ENCODE measurements around the gene COL13A1.

The COL13A1 gene

DNA sequence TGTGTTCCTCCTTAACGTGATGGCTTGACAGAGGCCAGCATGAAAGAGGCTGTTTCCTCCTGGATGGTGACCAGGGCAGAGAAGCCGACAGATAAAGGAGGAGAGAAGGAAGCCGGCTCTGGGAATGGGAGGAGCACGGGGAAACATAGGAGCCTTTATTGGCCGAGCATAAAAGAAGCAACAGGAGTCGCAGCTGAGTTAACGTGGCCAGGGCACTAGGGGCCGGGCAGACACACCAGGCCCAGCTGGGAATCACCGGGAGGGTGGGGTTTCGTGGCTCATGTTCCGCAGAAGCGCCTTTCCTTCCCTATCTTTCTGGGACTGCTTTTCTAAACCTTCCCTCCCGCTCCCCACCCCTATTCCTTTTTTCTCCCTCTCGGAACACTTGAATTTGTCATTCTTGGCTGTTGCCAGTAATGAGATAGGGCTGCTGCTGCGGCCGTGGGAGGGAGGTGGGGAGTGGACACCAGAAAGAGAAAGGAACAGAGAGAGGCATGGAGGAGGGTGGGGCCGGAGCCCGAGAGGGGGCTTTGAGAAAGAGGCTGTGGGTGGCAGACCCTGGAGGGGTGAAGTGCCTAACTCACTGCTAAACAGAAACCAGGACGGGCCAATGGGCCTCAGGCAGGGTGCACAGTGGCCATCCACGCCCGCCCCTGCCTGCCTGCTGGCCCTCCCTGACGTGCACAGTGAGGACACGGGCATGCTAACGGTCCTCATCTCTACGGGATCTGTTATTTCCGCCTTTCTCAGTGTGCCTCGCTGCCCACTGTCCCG is 65.2 kb downstream of the COL13A1 start:
- DNase-seq (ENCODE audit: low read depth in 2 of 2), result no peak

GRCh38 chr10:69867699-69868558 is 66.2 kb downstream of the COL13A1 start:
- DNase-seq (ENCODE audit: low read depth in 2 of 2), result no peak

DNA sequence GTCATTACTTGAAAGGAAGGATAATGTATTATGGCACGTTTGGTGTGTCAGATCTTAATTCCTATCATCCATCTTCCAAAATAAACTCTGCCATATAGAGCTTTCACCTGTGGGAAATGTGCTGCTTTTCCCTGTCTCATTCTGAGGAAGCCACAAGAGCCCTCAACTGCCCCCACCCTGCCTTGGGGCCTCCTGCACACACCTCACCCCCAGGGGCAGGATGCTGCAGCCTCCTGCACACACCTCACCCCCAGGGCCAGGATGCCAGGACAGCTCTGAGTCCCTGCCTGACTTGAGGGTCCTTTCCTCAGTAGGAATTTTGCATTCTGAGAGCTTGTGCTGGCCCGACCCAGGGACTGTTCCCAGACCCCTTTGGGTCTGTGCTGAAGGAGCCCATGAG is 67.1 kb downstream of the COL13A1 start:
- no peak for DNase-seq (ENCODE audit: low read depth in 2 of 2)

DNA sequence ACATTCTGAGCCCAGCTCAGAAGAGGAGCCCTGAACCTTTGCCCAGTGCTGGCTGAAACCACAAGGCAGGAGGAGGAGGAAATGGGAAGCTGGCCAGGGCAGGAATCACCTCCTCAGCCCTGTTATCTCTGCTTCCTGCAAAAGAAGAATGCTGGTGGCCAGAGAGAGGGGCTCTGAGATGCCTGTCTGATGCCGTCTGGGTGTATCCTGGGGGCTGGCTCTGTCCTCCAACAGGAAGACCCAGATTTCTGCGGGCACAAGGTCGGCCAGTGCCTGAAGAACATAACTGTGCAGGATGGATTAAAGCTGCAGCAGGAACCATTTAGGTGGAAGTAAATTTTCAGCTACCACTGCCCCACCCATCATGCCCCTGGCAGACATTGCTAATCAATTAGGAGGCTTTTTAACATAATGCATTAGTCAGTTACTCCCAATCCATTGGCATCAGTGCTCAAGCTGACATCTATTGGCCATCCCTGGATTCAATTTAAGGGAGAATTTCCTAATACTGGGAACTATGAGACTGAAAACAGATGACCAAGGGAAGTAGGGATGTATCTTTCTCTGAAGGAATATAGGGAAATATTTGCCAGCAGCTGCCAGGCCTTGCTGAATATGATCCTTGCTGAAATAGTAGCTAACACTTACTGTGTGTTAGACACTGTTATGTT is 67.7 kb downstream of the COL13A1 start:
- DNase-seq (ENCODE audit: low read depth in 2 of 2), result no peak

DNA sequence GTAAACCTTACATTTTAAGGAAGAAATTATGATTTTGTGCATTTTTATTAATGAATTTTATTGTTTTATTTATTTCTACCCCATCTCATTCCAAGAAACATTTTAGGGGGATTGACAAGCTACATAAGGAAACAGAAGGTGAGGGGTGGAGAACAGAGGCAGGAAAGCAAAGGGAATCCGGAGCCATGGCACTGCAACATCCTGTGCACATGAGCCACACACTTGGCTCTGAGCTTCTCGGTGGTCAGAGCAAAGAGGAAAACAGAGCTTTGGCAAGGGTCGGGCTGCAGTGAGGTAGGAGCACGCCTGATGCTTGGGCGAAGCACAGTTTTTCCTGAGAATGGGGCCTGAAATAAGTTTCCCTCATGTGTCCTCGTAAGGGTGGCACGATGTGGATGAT is 68.9 kb downstream of the COL13A1 start:
- DNase-seq (ENCODE audit: low read depth in 2 of 2), result no peak

- DNase-seq (ENCODE audit: low read depth in 2 of 2), result no peak
Observed at GRCh38 chr10:69871074-69871473, 69.4 kb downstream of the COL13A1 start.

GRCh38 chr10:69872323-69872722 is 70.6 kb downstream of the COL13A1 start:
- no peak for DNase-seq (ENCODE audit: low read depth in 2 of 2)

DNA sequence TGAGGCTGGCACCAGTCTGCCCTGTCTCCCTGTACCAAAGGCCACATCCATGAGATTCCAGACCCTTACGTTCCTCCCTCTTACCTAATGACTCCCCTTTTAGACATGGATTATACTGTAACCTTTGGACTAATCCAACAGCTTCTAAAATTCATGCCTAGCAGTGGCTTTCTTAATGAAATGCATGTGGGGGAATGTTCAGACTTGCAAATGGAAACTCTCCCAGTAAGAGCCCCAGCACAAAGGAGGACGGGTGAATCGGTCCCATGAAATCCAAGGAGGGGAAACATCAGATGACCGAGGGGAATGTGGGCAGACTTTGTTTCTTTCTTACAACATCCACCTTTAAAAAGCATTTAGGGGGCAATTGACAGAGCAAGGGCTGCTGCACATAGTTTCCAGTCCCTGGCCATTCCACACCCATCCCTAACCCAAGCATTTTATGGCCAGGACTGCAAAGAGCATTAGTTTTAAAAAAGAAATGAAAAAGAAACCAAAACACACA is 71.5 kb downstream of the COL13A1 start:
- no peak for DNase-seq (ENCODE audit: low read depth in 2 of 2)

GRCh38 chr10:69874449-69874848 is 72.7 kb downstream of the COL13A1 start:
- DNase-seq (ENCODE audit: low read depth in 2 of 2), result no peak

GRCh38 chr10:69875856-69876255 is 74.2 kb downstream of the COL13A1 start:
- no peak for DNase-seq (ENCODE audit: low read depth in 2 of 2)

GRCh38 chr10:69876286-69876685 is 74.6 kb downstream of the COL13A1 start:
- no peak for DNase-seq (ENCODE audit: low read depth in 2 of 2)

DNA sequence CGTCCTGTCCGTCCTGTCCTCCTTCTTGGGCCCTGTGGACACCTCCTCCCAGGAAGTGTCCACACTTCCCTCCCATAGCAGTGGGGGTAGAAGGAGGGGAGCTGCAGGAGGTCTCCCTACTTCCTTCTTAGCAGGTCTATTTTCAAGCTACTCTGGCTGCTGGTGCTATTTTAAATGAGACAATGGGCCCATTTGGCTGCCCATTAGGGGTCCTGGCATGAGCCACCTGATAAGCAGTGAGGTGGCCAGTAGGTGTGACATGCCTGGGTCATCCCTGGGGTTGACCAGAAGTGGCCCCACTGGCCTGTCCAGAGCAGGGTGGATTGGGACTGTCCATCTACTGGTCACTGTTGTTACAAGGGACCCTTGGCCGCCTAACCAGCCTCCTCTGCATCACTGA is 75.2 kb downstream of the COL13A1 start:
- DNase-seq (ENCODE audit: low read depth in 2 of 2), result no peak

- DNase-seq (ENCODE audit: low read depth in 2 of 2), result no peak
Observed at GRCh38 chr10:69878038-69878437, 76.3 kb downstream of the COL13A1 start.

- no peak for DNase-seq (ENCODE audit: low read depth in 2 of 2)
Observed at GRCh38 chr10:69878951-69879350, 77.2 kb downstream of the COL13A1 start.

- DNase-seq (ENCODE audit: low read depth in 2 of 2), result no peak
Observed at GRCh38 chr10:69879634-69880257, 78.0 kb downstream of the COL13A1 start.

GRCh38 chr10:69880301-69881081 is 78.8 kb downstream of the COL13A1 start:
- DNase-seq (ENCODE audit: low read depth in 2 of 2), result no peak

DNA sequence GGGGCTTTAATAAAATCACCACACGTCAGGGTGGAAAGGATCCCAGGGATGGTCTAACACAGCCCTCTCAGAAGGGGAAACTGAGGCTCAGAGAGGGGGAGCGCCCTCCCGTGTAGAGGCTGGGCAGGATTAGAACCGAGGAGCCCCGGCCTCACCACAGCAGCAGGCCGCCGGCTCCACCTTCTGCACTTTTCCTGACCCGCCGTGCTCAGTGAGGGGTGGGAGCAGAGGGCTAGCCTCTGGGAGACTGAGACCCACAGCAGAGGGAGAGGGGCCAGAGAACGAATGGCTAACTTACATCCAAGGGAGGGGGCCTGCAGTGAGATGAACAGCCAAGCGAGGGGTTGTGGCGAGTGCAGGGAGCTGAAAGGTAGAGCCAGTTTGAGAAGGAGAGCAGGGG is 79.5 kb downstream of the COL13A1 start:
- DNase-seq (ENCODE audit: low read depth in 2 of 2), result no peak

DNA sequence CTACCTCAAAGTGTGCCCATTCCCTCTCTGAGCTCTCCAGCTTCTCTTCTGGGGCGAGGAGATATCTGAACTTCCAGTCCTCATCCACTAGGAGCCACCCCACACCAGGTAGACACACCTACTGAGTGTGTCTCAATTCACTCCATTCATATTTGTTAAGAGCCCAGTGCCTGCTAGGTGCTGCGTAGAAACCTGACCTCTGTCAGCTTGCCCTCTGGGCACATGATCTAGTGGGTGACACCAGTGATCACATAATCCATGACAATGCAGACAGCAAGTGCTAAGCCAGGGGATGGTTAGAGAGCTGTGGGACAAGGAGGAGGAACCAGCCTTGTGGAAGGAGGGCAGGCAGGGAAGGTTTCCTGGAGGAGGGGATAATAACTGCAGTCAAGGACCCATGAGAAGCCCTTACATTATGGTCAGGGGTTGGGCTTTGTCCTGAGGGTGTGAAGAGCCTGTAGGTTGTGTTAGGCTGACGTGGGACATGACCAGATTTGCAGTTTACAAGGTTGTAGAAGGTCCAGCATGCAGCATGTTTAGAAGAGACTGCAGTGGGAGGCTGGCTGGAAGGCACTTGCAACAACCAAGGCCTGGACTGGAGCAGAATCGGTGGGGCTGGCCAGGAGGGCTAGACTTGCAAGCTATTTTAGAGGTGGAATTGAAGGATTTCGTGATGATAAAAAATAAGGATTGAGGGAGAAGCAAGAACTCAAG is 81.8 kb downstream of the COL13A1 start:
- no peak for DNase-seq (ENCODE audit: low read depth in 2 of 2)

- DNase-seq (ENCODE audit: low read depth in 2 of 2), result no peak
Observed at GRCh38 chr10:69884024-69884367, 82.3 kb downstream of the COL13A1 start.

DNA sequence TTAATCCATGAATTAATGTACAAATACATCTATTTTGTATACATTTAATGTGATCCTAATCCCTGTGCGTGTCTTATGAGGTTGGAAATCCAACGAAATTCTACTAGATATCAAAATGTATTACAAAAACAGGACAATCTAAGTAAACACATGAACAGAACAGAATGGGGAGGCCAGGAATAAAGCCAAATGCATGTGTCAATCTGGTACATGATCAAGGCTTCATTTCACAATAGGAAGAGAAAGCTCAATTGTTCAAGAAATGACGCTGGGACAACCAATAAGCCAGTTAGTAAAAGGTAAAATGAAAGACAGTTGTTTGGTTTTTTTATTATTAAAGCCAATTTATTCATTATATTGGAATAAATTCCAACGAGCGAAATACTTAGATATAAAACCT is 83.0 kb downstream of the COL13A1 start:
- no peak for DNase-seq (ENCODE audit: low read depth in 2 of 2)
